Fibroblast of lung (primary cell): ENCODE results near the gene PTPRF. TPM values are rescaled to one million over a fixed set of nuclear protein-coding genes. Genes with fewer than 3 reads are reported as not detected.

Source experiments
- DNase-seq, 2 donors: peaks; one replicate each; pipeline versions ENCODE4 v3.0.0 to v3.0.0-alpha.2; 2010; ENCODE audit warnings: low read depth in 2 of 2
- H2AFZ ChIP-seq: 2 replicates; pipeline ENCODE4 v1.5.1; 2012; ENCODE audit warnings: low read length, control low read depth, inconsistent platforms
- H3K27ac ChIP-seq: 2 replicates; pipeline ENCODE4 v1.5.1; 2011; ENCODE audit warnings: low read length, control low read depth; ENCODE audit not compliant: insufficient read depth
- H3K27me3 ChIP-seq: 2 replicates; pipeline ENCODE4 v1.5.1; 2011; ENCODE audit warnings: mild to moderate bottlenecking, low read length; ENCODE audit not compliant: control insufficient read depth, insufficient read depth
- H3K36me3 ChIP-seq: 2 replicates; pipeline ENCODE4 v1.5.1; 2011; ENCODE audit warnings: low read length; ENCODE audit not compliant: control insufficient read depth, insufficient read depth
- H3K4me1 ChIP-seq: 2 replicates; pipeline ENCODE4 v1.5.1; 2011; ENCODE audit warnings: low read length; ENCODE audit not compliant: control insufficient read depth, insufficient read depth; ENCODE audit errors: extremely low read depth
- H3K4me2 ChIP-seq: 2 replicates; pipeline ENCODE4 v1.5.1; 2011; ENCODE audit warnings: low read length, control low read depth; ENCODE audit not compliant: insufficient read depth; ENCODE audit errors: extremely low read depth
- H3K4me3 ChIP-seq, 4 experiments: fragments of 200-600 bp in 1 of 4; sonication (generic) in 1 of 4; replicated peaks in 1 of 4; 2 replicates each; pipeline ENCODE4 v1.5.1; 2011 to 2016; ENCODE audit warnings: low read length in 4 of 4, low read depth in 3 of 4, mild to moderate bottlenecking in 3 of 4, control low read depth in 2 of 4, inconsistent platforms in 1 of 4, mixed read lengths in 1 of 4; ENCODE audit not compliant: insufficient read depth in 1 of 4; ENCODE audit errors: control extremely low read depth in 1 of 4
- H3K79me2 ChIP-seq: 2 replicates; pipeline ENCODE4 v1.5.1; 2012; ENCODE audit warnings: mild to moderate bottlenecking, low read length, inconsistent platforms; ENCODE audit not compliant: control insufficient read depth, insufficient read depth
- H3K9ac ChIP-seq: 2 replicates; pipeline ENCODE4 v1.5.1; 2011; ENCODE audit warnings: mild to moderate bottlenecking, low read length, control low read depth; ENCODE audit not compliant: insufficient read depth
- H3K9me3 ChIP-seq: 2 replicates; pipeline ENCODE4 v1.5.1; 2012; ENCODE audit warnings: low read depth, low read length; ENCODE audit not compliant: control insufficient read depth, insufficient read depth
- H4K20me1 ChIP-seq: 2 replicates; pipeline ENCODE4 v1.5.1; 2011; ENCODE audit warnings: low read length; ENCODE audit not compliant: control insufficient read depth, insufficient read depth; ENCODE audit errors: extremely low read depth
- EZH2 ChIP-seq: IDR thresholded peaks from 2 replicates; pipeline ENCODE4 v1.5.1; 2012; ENCODE audit warnings: low read length, control low read depth, mild to moderate bottlenecking; ENCODE audit errors: missing control alignments
- polyA plus RNA-seq, 2 donors: library from polyadenylated mRNA; depleted of rRNA in 1 of 2; stranded (reverse) in 1 of 2; unstranded in 1 of 2; fragments of >200 nt; gene quantifications; 2 replicates each; pipeline ENCODE4 v1.2.1, GENCODE V29; 2011 to 2012; ENCODE audit warnings: missing spikeins in 1 of 2
- total RNA-seq: library from RNA; depleted of rRNA; stranded (reverse); fragments of >200 nt; gene quantifications from 2 replicates; pipeline ENCODE4 v1.2.1, GENCODE V29; 2014
- TF ChIP-seq, protein P1 (sequence below), 2 donors: IDR thresholded peaks in 1 of 2; conservative IDR thresholded peaks in 1 of 2; 1 replicate in 1 of 2; 2 replicates in 1 of 2; pipeline ENCODE4 v1.5.1; 2011 to 2012; ENCODE audit warnings: low read length in 2 of 2, control low read depth in 1 of 2, inconsistent platforms in 1 of 2, low read depth in 1 of 2, mild to moderate bottlenecking in 1 of 2

PTPRF gene
- total and polyA plus RNA-seq, 2 donors (not counting 1 experiment from before 2014, with no cell fraction given), result 45.2 to 52.0 TPM

DNA sequence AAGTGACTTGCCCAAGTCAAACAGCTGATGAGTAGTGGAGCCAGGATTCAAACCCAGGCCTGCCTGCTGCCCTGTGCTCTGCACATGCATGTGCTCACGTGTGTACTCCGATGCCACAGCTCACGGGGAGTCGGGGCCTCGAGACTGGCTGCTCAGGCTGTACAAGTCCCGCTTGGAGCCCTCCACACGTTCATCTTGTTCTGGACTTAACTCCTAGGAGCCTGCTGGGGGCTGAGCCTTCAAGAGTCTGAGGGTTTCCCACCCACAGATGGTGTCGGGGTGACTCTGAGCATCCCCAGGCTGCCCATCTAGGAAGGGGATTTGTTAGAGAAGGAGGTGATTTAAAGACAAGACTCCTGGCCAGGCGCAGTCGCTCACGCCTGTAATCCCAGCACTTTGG, 83.5 kb downstream of the PTPRF start:
- Histone ChIP-seq H3K4me3 (no peak overlapping the region), H3K79me2 (no peaks in the 10 kb centered on the region), H3K4me1 (no peaks in the 10 kb centered on the region), H4K20me1 (no peaks in the 10 kb centered on the region), H3K4me2 (no peak overlapping the region), H3K36me3 (peaks cover 12% of the 10 kb centered on the region), H2AFZ (no peak overlapping the region), H3K9me3 (no peaks in the 10 kb centered on the region), H3K27me3 (no peaks in the 10 kb centered on the region), H3K9ac (no peak overlapping the region), H3K27ac (no peak overlapping the region)
- no peak for TF ChIP-seq EZH2
- TF ChIP-seq, protein P1, sequence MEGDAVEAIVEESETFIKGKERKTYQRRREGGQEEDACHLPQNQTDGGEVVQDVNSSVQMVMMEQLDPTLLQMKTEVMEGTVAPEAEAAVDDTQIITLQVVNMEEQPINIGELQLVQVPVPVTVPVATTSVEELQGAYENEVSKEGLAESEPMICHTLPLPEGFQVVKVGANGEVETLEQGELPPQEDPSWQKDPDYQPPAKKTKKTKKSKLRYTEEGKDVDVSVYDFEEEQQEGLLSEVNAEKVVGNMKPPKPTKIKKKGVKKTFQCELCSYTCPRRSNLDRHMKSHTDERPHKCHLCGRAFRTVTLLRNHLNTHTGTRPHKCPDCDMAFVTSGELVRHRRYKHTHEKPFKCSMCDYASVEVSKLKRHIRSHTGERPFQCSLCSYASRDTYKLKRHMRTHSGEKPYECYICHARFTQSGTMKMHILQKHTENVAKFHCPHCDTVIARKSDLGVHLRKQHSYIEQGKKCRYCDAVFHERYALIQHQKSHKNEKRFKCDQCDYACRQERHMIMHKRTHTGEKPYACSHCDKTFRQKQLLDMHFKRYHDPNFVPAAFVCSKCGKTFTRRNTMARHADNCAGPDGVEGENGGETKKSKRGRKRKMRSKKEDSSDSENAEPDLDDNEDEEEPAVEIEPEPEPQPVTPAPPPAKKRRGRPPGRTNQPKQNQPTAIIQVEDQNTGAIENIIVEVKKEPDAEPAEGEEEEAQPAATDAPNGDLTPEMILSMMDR (conservative IDR thresholded peaks at IDR 0.05 in 1 of 2, IDR thresholded peaks at IDR 0.05 in 1 of 2; ENCODE audit: low read depth in 1 of 2, low read length in 2 of 2), result no peak
- no peak for DNase-seq

DNA sequence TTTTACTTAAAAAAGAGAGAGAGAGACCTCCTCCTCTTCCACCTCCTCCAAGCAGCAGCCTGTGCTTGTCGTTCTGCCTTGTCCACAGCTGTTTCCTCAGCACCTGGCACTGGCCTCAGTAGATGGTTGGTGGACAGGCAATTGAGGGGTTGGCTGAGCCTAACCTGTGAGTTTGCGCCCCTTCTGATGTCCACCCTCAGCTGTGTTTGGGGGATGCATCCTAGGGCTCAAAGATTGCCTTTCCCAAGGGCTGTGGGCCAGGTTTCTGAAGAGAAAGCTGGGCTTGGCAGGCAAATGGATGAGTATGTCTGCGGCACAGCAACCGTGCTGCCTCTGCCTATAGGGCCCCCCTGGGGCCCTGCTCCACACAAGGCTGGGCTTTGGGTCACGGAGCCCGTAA, 84.2 kb downstream of the PTPRF start:
- Histone ChIP-seq H3K4me2 (no peak overlapping the region), H3K4me1 (no peaks in the 10 kb centered on the region), H3K79me2 (no peaks in the 10 kb centered on the region), H3K9ac (no peak overlapping the region), H3K36me3 (peaks cover 14% of the 10 kb centered on the region), H2AFZ (no peak overlapping the region), H3K4me3 (no peak overlapping the region), H3K9me3 (no peaks in the 10 kb centered on the region), H4K20me1 (no peaks in the 10 kb centered on the region), H3K27ac (no peak overlapping the region), H3K27me3 (no peaks in the 10 kb centered on the region)
- no peak for TF ChIP-seq EZH2
- DNase-seq, result no peak

DNA sequence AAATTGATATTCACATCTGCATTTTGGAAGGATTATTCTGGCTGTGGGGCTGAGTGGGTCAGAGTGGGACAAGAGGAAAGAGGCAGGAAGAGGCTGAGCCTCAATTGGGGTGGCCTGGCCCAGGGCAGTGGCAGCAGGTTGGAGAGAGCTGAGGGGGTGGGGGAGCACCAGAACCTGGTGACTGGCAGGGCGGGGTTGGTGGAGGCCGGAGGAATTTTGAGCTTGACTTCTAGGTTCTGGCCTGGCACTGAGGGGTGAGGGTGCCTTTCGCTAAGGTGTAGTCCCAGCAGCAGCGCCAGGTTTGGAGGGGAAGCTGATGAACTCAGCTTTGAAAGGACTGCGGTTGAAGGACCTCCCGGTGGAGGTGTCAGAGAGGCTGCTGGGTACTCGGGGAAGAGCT, 85.7 kb downstream of the PTPRF start:
- H4K20me1 ChIP-seq, result no peaks in the 10 kb centered on the region
- H3K9ac ChIP-seq, result no peak overlapping the region
- no peak overlapping the region for H2AFZ ChIP-seq
- no peak overlapping the region for H3K27ac ChIP-seq
- no peaks in the 10 kb centered on the region for H3K79me2 ChIP-seq
- H3K4me1 ChIP-seq, result no peaks in the 10 kb centered on the region
- no peak for DNase-seq
- no peaks in the 10 kb centered on the region for H3K9me3 ChIP-seq
- no peak overlapping the region for H3K4me3 ChIP-seq
- peaks cover 16% of the 10 kb centered on the region for H3K36me3 ChIP-seq
- H3K4me2 ChIP-seq, result no peak overlapping the region
- no peaks in the 10 kb centered on the region for H3K27me3 ChIP-seq
- TF ChIP-seq, protein P1 (conservative IDR thresholded peaks at IDR 0.05 in 1 of 2, IDR thresholded peaks at IDR 0.05 in 1 of 2; ENCODE audit: low read depth in 1 of 2, low read length in 2 of 2), result no peak
- TF ChIP-seq EZH2, result no peak
